ENCODE results near the gene GALNT11. TPM values are rescaled to one million over a fixed set of nuclear protein-coding genes. Genes with fewer than 3 reads are reported as not detected.

GALNT11 gene
- total and polyA plus RNA-seq, 7 donors = 11.2 to 20.6 (median 15.8) TPM

DNA sequence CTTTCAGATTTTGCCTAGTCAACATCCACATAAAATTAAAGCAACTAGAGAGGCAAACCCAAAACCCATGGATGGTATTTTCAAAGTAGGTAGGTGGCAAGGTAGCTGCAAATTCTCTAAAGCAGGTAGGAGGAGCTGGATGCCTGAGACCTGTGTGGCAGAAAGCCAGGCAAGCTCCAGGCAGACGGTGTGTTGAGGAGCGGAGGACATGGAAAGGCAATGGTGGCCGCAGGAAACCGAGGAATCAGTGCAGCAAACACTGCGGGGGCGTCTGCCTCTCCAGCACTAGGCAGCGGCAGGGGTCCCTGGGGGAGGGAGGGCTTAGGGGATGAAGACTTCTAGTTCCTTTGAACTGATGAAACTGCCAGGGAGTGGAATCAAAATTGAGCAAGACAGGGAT is 101.3 kb downstream of the GALNT11 start:
- TF ChIP-seq, protein P1, sequence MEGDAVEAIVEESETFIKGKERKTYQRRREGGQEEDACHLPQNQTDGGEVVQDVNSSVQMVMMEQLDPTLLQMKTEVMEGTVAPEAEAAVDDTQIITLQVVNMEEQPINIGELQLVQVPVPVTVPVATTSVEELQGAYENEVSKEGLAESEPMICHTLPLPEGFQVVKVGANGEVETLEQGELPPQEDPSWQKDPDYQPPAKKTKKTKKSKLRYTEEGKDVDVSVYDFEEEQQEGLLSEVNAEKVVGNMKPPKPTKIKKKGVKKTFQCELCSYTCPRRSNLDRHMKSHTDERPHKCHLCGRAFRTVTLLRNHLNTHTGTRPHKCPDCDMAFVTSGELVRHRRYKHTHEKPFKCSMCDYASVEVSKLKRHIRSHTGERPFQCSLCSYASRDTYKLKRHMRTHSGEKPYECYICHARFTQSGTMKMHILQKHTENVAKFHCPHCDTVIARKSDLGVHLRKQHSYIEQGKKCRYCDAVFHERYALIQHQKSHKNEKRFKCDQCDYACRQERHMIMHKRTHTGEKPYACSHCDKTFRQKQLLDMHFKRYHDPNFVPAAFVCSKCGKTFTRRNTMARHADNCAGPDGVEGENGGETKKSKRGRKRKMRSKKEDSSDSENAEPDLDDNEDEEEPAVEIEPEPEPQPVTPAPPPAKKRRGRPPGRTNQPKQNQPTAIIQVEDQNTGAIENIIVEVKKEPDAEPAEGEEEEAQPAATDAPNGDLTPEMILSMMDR (IDR thresholded peaks at IDR 0.05) = no peak
- no peak overlapping the region for H3K4me3 ChIP-seq
- no peak for DNase-seq
- H3K9me3 ChIP-seq = no peaks in the 10 kb centered on the region
- no peaks in the 10 kb centered on the region for H3K4me1 ChIP-seq
- no peak overlapping the region for H3K27ac ChIP-seq
- H3K27me3 ChIP-seq (ENCODE audit: insufficient read depth in 3 of 3, low read length in 2 of 3) = no peaks in the 10 kb centered on the region
- intact Hi-C loops (cut with DNase I) = no loop called here
- H3K36me3 ChIP-seq (ENCODE audit: insufficient read depth in 1 of 2, low read depth in 1 of 2) = peaks cover under 1 to 93% of the 10 kb centered on the region in 2 donors
- 91% methylated on average over 7 of the region's 7 CpGs for WGBS, 3 donors
- ATAC-seq = no peak

DNA sequence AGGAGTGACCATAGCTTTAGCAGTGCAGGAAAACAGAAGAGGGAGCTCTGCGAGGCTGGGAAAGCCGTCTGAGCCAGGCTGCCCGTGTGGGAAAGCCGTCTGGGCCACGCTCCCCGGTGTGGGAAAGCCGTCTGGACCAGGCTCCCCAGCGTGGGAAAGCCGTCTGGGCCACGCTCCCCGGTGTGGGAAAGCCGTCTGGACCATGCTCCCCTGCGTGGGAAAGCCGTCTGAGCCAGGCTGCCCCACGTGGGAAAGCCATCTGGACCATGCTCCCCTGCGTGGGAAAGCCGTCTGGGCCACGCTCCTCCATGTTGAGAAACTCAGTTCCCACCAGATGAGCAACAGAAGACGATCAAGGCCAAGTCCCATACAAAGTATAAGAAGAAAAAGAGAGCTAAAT is 101.8 kb downstream of the GALNT11 start:
- ATAC-seq (no peak), DNase-seq (no peak)
- TF ChIP-seq, protein P1 (IDR thresholded peaks at IDR 0.05) = no peak

DNA sequence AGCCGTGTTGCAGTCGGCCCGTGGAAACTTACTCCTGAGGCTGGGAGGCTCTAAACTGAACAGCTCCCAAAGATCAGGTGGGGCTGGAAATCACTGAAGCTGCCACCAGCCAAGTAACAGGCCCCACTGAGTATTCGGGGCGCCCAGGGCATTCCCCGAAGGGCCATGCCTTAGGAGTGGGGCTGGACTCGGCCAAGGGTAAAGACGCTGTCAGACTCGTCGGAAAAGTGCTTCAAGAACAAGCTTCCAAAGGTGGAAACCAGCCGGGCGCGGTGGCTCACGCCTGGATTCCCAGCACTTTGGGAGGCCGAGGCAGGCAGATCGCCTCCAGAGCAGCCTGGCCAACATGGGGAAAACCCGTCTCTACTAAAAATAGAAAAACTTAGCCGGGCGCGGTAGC is 102.8 kb downstream of the GALNT11 start:
- intact Hi-C loops (cut with DNase I) = no loop called here
- Histone ChIP-seq H3K4me1 (no peaks in the 10 kb centered on the region), H3K27ac (no peak overlapping the region), H3K9me3 (no peaks in the 10 kb centered on the region), H3K36me3 (ENCODE audit: insufficient read depth in 1 of 2, low read depth in 1 of 2) (peaks cover 0 to 91% of the 10 kb centered on the region in 2 donors), H3K4me3 (no peak overlapping the region), H3K27me3 (ENCODE audit: insufficient read depth in 3 of 3, low read length in 2 of 3) (no peaks in the 10 kb centered on the region)
- TF ChIP-seq, protein P1 (IDR thresholded peaks at IDR 0.05) = no peak
- ATAC-seq (no peak), DNase-seq (no peak)
- WGBS, 3 donors = 97 to 98% (median 97%) methylated on average over 20 of the region's 20 CpGs

More for the DNA sequence above, 101.8 kb downstream of the GALNT11 start:
- Histone ChIP-seq H3K36me3 (ENCODE audit: insufficient read depth in 1 of 2, low read depth in 1 of 2) (peaks cover 0 to 93% of the 10 kb centered on the region in 2 donors), H3K9me3 (no peaks in the 10 kb centered on the region), H3K27me3 (ENCODE audit: insufficient read depth in 3 of 3, low read length in 2 of 3) (no peaks in the 10 kb centered on the region), H3K4me1 (no peaks in the 10 kb centered on the region), H3K4me3 (no peak overlapping the region), H3K27ac (no peak overlapping the region)
- 92 to 95% (median 93%) methylated on average over 19 of the region's 19 CpGs for WGBS, 3 donors
- intact Hi-C loops (cut with DNase I) = no loop called here

DNA sequence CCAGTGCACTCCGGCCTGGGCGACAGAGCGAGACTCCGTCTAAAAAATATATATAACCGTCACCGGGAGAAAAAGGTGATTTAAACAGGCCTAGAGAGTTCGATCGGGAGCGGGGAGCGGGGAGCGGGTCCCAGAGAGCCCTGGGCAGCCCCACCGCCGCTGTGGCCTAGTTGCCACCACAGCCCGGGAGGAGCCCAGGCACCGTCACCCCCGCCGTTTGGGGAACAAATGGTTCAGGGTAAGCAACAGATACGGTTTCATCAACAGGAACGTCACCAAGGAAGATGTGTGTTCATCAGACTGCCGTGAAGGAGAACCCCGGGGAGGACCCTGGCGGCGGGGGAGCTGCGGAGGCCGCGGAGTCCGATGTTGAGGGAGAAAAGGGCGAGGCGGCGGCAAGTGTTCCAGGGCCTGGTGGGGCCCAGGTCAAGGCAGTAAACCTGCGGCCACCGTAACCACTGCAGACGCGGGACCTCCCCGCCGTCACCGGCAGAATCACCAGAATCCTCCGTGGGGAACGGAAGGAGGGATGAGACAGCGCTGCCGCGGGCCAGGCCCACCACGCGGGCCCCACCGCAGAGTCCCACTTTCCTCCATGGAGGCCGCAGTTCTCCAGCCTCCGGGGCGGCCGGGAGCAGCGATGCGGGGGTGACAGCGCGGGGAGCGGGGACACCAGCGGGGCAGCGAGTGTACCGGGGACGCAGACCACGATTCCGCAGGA is 103.4 kb downstream of the GALNT11 start:
- TF ChIP-seq, protein P1 (IDR thresholded peaks at IDR 0.05) = no peak
- H3K9me3 ChIP-seq = no peaks in the 10 kb centered on the region
- peaks cover 0 to 91% of the 10 kb centered on the region in 2 donors for H3K36me3 ChIP-seq (ENCODE audit: insufficient read depth in 1 of 2, low read depth in 1 of 2)
- no peaks in the 10 kb centered on the region for H3K4me1 ChIP-seq
- H3K27ac ChIP-seq = no peak overlapping the region
- intact Hi-C loops (cut with DNase I) = no loop called here
- 97 to 99% (median 98%) methylated on average over 59 to 60 of the region's 60 CpGs for WGBS, 3 donors
- H3K27me3 ChIP-seq (ENCODE audit: insufficient read depth in 3 of 3, low read length in 2 of 3) = no peaks in the 10 kb centered on the region
- H3K4me3 ChIP-seq = no peak overlapping the region
- DNase-seq (no peak), ATAC-seq (peak in 1 of 4 donors; percentile 17)
